Glutamatergic neuron (in vitro differentiated cells): ENCODE measurements around the gene CNOT6. TPM values are rescaled to one million over a fixed set of nuclear protein-coding genes. Genes with fewer than 3 reads are reported as not detected.
"Not testable (repeated sequence)": the region's sequence is repeated elsewhere in the genome, so short reads cannot be mapped to it uniquely, and the experiment has no call there.

Experiments
- DNase-seq: peaks from one replicate; pipeline ENCODE4 v3.0.0; 2022
- H3K27ac Mint-ChIP-seq: one replicate; pipeline ENCODE4 v1.8.0; 2020; ENCODE audit warnings: mild to moderate bottlenecking, mixed read lengths, inconsistent platforms; ENCODE audit not compliant: unreplicated experiment
- H3K27me3 Mint-ChIP-seq: one replicate; pipeline ENCODE4 v1.8.0; 2020; ENCODE audit warnings: mild to moderate bottlenecking, moderate library complexity, mixed read lengths, inconsistent platforms; ENCODE audit not compliant: unreplicated experiment
- H3K36me3 Mint-ChIP-seq: one replicate; pipeline ENCODE4 v1.8.0; 2020; ENCODE audit warnings: mild to moderate bottlenecking, mixed read lengths, inconsistent platforms; ENCODE audit not compliant: unreplicated experiment
- H3K4me1 Mint-ChIP-seq: one replicate; pipeline ENCODE4 v1.8.0; 2020; ENCODE audit warnings: mild to moderate bottlenecking, low read depth, mixed read lengths, inconsistent platforms; ENCODE audit not compliant: unreplicated experiment
- H3K4me3 Mint-ChIP-seq: one replicate; pipeline ENCODE4 v1.8.0; 2020; ENCODE audit warnings: mild to moderate bottlenecking, mixed read lengths, inconsistent platforms; ENCODE audit not compliant: unreplicated experiment
- H3K9me3 Mint-ChIP-seq: one replicate; pipeline ENCODE4 v1.8.0; 2020; ENCODE audit warnings: mild to moderate bottlenecking, moderate library complexity, mixed read lengths, inconsistent platforms; ENCODE audit not compliant: unreplicated experiment
- CTCF ChIP-seq: fragments of 200-600 bp; sonication (generic); IDR thresholded peaks from one replicate; pipeline ENCODE4 v1.5.0; 2021; ENCODE audit not compliant: partially characterized antibody, unreplicated experiment
- total RNA-seq: library from RNA; stranded (reverse); fragmentation: NEBNext Ultra II Directional; extraction: Animal tissue kit (Norgen Biotek cat#: 25700); gene quantifications from one replicate; pipeline ENCODE4 v1.2.1, GENCODE V29; 2021; ENCODE audit not compliant: unreplicated experiment

CNOT6 gene
- total RNA-seq, 1 donor from 2014 or later = 62.0 TPM

DNA sequence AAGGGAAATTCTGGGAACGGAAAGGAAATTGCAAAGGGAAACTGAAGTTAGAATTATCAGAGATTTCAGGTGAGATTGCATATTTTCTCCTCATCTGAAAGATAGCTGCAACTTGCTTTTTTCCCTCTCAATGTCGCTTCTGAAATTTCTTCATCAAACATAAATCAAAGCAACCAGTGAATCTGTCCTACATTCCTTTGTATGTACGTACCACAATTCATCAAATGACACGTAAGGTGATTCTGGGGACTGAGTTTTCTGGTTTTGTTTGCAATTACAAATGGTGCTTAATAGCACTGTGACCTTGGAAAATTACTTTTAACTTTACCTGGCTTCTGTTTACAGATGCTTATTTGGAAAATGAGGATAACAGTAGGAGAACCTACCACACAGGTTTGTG is 21.9 kb upstream of the CNOT6 start:
- Mint-ChIP-seq H3K9me3 (peaks cover 2% of the 10 kb centered on the region), H3K4me1 (no peaks in the 10 kb centered on the region), H3K36me3 (peaks cover 4% of the 10 kb centered on the region), H3K27ac (no peak overlapping the region), H3K4me3 (no peak overlapping the region), H3K27me3 (peaks cover 8% of the 10 kb centered on the region)
- DNase-seq = no peak
- no peak for TF ChIP-seq CTCF

GRCh38 chr5:180473386-180473785 is 20.8 kb upstream of the CNOT6 start:
- not testable (repeated sequence) for H3K4me3 Mint-ChIP-seq, H3K9me3 Mint-ChIP-seq, H3K36me3 Mint-ChIP-seq, DNase-seq, H3K4me1 Mint-ChIP-seq, H3K27me3 Mint-ChIP-seq, H3K27ac Mint-ChIP-seq

- H3K27me3 Mint-ChIP-seq = peaks cover 4% of the 10 kb centered on the region
- H3K4me3 Mint-ChIP-seq = no peak overlapping the region
- H3K9me3 Mint-ChIP-seq = no peaks in the 10 kb centered on the region
- DNase-seq = no peak
- TF ChIP-seq CTCF = no peak
- H3K27ac Mint-ChIP-seq = no peak overlapping the region
- H3K4me1 Mint-ChIP-seq = no peaks in the 10 kb centered on the region
- peaks cover 4% of the 10 kb centered on the region for H3K36me3 Mint-ChIP-seq
Measured at GRCh38 chr5:180474569-180474968, 19.6 kb upstream of the CNOT6 start.

GRCh38 chr5:180475969-180476524 is 18.1 kb upstream of the CNOT6 start:
- not testable (repeated sequence) for H3K27ac Mint-ChIP-seq, H3K4me3 Mint-ChIP-seq, H3K27me3 Mint-ChIP-seq, H3K36me3 Mint-ChIP-seq, DNase-seq, H3K4me1 Mint-ChIP-seq, H3K9me3 Mint-ChIP-seq

DNA sequence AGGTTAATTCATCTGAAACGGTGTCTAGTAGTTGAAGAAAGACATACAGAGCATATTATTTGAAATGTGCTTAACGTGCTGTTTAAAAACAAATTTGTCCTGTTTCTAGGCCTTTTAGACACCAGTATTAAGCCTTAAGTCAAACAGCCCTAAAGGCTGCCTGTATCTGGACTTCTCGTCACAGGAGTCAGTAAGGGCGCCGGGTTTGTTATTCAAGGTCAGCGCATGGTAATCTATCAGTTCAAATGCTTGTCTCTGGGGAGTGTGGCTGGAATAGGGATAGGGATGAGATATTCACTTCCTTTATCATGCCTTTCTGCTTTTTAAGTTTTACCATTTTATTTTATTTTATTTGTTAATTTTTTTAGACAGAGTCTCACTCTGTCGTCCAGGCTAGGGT is 9.4 kb upstream of the CNOT6 start:
- no peak for TF ChIP-seq CTCF
- peak overlapping the region; percentile 52 for H3K4me3 Mint-ChIP-seq
- no peaks in the 10 kb centered on the region for H3K36me3 Mint-ChIP-seq
- H3K27me3 Mint-ChIP-seq = peaks cover 4% of the 10 kb centered on the region
- DNase-seq = no peak
- H3K9me3 Mint-ChIP-seq = peaks cover 2% of the 10 kb centered on the region
- H3K27ac Mint-ChIP-seq = peak overlapping the region; percentile 79
- peaks cover 6% of the 10 kb centered on the region for H3K4me1 Mint-ChIP-seq

DNA sequence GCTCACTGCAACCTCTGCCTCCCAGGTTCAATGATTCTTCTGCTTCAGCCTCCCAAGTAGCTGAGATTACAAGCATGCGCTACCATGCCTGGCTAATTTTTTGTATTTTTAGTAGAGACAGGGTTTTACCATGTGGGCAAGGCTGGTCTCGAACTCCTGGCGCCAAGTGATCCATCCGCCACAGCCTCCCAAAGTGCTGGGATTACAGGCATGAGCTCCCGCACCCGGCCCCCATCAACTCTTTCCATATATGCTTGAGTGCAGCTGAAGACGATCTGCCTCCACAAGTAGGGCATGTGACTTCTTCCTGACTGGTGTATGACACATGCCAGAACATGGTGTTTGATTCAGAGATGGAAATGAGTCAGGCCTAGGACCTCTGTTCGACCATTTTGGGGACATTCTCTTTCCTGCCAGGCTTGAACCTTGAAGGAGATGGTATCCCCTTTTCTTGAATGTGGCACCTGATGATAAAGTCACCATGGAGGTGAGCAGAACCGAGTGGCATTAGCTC is 7.5 kb upstream of the CNOT6 start:
- no peak for TF ChIP-seq CTCF
- Mint-ChIP-seq H3K27me3 (peaks cover 4% of the 10 kb centered on the region), H3K4me3 (no peak overlapping the region), H3K9me3 (peaks cover 2% of the 10 kb centered on the region), H3K36me3 (no peaks in the 10 kb centered on the region), H3K4me1 (peaks cover 8% of the 10 kb centered on the region), H3K27ac (no peak overlapping the region)
- no peak for DNase-seq
